GM19328 (cell line): ENCODE data around the gene CFAP44.
"Not testable (repeated sequence)": the region's sequence is repeated elsewhere in the genome, so short reads cannot be mapped to it uniquely, and the experiment has no call there.

Source experiments
- ATAC-seq: cut with Tn5 transposase; IDR thresholded peaks from one replicate; pipeline ENCODE4 v1.9.1; 2021; ENCODE audit warnings: mild to moderate bottlenecking, moderate library complexity; ENCODE audit not compliant: unreplicated experiment

CFAP44 gene

DNA sequence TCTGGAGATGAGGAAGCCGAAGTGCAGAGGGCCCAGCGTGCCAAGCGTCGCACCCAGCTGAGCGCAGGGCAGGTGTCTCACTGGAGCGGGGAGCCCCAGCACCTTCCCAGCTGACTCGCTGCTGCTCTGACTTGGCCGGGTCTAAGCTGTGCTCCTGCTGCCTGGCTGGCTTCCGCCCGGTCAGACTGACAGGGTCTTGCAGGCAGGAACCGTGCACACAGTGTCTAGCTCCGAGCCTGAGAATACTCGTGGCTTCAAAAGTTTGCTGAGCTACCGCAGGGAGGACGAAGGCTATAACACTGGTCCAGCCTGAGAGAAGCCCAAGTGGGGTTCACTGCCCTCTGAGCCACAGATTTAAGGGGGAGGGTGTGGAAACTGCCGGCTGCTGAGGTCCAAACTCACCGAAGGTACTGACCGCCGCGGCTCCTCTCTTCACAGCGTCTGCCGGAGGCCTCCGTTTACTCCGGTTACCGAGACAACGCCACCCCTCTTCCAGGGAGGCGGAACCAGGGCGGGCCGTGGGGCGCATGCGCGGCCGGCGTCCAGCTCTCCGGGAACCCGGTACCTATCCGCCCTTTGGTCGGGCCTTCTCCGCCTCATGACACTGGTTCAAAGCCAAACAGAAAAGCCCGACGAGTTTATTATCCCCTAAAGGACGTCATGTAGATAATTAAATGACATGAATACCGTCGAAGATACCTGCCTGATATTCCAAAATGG lies at the start of gene CFAP44:
Gene CFAP44 (minus strand): TSS at position 443 of the 720 bp plus-strand sequence. CDS start 7,829 bp downstream, outside the sequence.
- no peak for ATAC-seq

GRCh38 chr3:113485161-113485609 lies 43.9 kb upstream of the CFAP44 start:
- no peak for ATAC-seq

DNA sequence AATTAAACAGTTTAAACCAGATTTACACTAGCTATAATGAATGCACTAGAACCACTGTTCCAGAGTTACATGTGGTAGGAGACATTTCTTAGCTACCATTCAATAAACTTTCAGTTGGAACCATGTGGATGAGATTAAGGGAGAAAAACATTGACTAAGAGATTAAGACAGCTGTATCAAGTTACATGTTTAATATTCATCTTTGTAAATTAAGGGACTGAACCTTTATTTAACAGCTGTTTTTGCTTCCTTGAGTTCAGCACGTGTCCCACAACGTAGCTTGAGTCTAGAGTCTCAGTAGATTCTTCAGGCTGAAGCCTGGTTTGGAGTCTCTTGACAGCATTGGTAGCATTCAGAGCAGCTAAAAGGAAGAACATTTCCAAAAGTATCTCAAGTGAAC lies 27.2 kb upstream of the CFAP44 start:
- no peak for ATAC-seq

GRCh38 chr3:113461488-113461887 lies 20.2 kb upstream of the CFAP44 start:
- no peak for ATAC-seq

GRCh38 chr3:113458554-113458953 lies 17.3 kb upstream of the CFAP44 start:
- ATAC-seq, result not testable (repeated sequence)

DNA sequence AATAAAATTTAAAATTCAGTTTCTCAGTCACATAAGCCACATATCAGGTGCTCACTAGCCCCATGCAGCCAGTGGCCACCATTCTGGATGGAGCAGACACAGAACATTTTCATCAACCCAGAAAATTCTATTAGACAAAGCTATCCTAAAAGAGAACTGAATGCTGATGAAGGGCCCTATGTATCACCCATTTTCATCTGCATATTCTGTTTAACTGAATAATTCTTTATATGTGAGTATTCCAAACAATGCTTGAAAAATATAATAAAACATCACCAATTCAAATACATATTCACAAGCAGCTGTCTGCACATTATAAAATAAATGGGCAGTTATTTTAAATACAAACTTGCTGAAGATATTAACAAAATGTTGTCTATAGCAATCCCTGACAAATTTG lies 14.2 kb upstream of the CFAP44 start:
- ATAC-seq, result no peak

GRCh38 chr3:113454630-113455029 lies 13.3 kb upstream of the CFAP44 start:
- ATAC-seq, result no peak

- no peak for ATAC-seq
Measured at GRCh38 chr3:113454057-113454456, 12.8 kb upstream of the CFAP44 start.

GRCh38 chr3:113450911-113451310 lies 9.6 kb upstream of the CFAP44 start:
- ATAC-seq, result no peak

DNA sequence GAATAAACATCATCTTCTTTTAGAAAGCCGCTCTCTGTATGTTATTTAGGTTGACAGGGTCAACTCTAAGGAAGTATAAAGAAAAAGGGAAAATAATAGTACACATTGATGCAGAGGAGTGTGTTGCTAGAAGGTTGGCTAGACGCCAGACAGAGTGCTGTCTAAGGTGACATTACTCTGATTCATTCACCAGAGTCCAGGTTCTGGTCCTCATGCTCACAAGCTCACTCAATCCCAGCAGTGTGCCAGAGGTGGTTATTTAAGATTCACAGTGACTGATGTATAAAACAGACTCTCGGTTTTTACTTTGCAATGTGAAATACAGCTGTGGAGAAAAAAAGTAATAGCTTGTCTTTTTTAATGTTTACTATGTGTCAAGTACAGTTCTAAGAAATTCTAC lies 1.7 kb downstream of the CFAP44 start:
- no peak for ATAC-seq

- ATAC-seq, result no peak
Measured at GRCh38 chr3:113438224-113438623, 3.1 kb downstream of the CFAP44 start.

DNA sequence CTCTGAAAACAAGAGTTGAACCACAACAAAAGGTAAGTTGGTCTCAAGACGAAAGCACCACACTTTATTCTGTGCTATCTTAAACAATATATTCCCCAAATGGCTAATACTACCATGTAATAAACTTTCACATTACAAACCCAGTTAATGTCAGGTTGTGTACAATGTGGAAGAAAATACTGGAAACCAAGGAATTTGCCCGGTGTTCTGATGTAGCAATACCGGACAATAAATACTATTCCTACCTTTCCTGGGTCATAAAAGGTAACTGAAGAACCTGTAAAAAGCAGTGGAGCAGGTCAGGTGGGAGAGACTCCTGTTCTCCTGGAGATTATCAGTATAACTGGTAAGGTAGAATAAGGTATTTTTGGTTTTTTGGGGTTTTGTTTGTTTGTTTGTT lies 3.9 kb downstream of the CFAP44 start:
- no peak for ATAC-seq

GRCh38 chr3:113436809-113437208 lies 4.5 kb downstream of the CFAP44 start:
- ATAC-seq, result no peak

GRCh38 chr3:113431811-113432210 lies 9.5 kb downstream of the CFAP44 start:
- no peak for ATAC-seq

DNA sequence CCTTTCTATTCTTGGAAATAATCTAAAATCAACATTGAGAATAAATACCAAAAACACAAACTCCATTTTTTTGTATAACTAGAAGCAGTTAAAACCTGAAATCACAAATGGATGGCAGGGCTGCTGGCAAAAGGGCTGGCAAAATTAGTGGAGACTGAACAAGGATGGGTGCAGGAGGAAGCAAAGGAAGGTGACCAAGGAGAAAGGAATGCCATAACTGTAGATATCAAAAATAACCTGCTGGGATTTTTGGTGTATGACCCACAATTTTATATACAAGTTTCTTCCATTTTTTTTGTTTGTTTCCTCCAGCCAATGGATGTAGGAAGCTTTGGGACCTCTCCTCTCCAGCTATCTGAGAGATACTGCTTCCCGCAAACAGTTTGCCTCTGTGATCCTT lies 12.7 kb downstream of the CFAP44 start:
- ATAC-seq, result no peak

DNA sequence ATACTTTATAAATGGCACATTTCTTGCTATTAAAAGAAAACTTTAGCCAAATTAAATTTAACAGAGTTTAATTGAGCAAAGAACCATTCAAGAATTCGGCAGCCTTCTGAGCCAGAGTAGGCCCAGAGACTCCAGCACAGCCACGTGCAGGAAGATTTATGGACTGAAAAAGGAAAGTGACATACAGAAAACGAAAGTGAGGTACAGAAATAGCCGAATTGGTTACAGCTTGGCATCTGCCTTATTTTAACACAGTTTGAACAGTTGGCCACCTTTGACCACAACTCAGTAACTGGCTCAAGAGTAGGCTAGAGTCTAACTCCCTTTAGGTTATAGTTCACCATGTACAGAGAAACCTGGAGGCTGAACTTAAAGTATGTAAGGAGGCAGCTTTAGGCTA lies 17.6 kb downstream of the CFAP44 start:
- no peak for ATAC-seq

DNA sequence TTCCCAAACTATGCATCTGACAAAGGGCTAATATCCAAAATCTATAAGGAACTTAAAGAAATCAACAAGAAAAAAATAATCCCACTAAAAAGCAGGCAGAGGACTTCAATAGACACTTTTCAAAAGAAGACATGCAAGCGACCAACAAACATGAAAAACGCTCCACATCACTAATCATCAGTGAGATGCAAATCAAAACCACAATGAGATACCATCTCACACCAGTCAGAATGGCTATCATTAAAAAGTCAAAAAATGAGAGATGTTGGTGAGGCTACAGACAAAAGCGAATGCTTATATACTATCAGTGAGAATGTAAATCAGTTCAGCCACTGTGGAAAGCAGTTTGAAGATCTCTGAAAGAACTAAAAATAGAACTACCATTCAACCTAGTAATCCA lies 20.2 kb downstream of the CFAP44 start:
- no peak for ATAC-seq

GRCh38 chr3:113409676-113410075 lies 31.6 kb downstream of the CFAP44 start:
- ATAC-seq, result no peak

DNA sequence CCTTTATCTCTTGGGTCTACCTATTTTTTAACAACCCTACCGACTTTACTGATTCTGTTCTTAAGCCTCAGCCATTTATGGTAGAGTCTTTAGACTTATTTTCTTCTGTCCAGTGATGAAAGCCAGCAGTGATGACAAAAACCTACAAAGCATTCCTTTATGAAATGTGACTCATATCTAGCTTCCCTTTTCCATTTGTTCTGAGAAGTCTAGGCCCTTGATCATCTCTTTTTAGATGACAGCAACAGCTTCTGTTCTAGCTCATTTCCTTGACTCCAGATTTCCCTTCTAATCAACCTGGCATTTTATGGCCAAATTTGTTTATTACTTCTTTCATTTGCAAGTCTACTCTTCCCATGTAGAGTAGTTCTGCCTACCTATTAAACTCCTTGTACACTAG lies 36.1 kb downstream of the CFAP44 start:
- no peak for ATAC-seq

GRCh38 chr3:113404637-113405036 lies 36.7 kb downstream of the CFAP44 start:
- ATAC-seq, result no peak
